Endothelial cell of umbilical vein (primary cell): Measurements from ENCODE around the gene TRMO. TPM values are rescaled to one million over a fixed set of nuclear protein-coding genes. Genes with fewer than 3 reads are reported as not detected.

Experiments used
- BruUV-seq: library from RNA; stranded (reverse); fragments of 400-500 nt; replicated peaks from 2 replicates; lab custom pipeline; 2021; lab: Mats Ljungman, UMichigan
- CTCF ChIA-PET: fragments of 300-600, 350-600 bp; sonication (Branson Sonifier 250); formaldehyde crosslinking; loops from one replicate; lab custom pipeline; 2021; ENCODE audit warnings: antibody characterized with exemption, inconsistent platforms; lab: Charles Lee
- POLR2A ChIA-PET: fragments of 300-600, 350-600 bp; sonication (Branson Sonifier 250); formaldehyde crosslinking; loops from one replicate; lab custom pipeline; 2021; ENCODE audit warnings: antibody characterized with exemption, inconsistent platforms; lab: Charles Lee
- DNase-seq: peaks from one replicate; pipeline ENCODE4 v3.0.0-alpha.2; 2011; ENCODE audit warnings: low read depth, low spot score
- FAIRE-seq: peaks from 2 replicates; lab custom pipeline; 2011; peaks lifted over from hg19 to GRCh38; lab: Jason Lieb, UNC
- H2AFZ ChIP-seq: 2 replicates; pipeline ENCODE4 v1.6.0; 2012; ENCODE audit warnings: low read depth, low read length, control low read depth, inconsistent platforms
- H3K27ac ChIP-seq: 2 replicates; pipeline ENCODE4 v1.5.1; 2011; ENCODE audit warnings: low read depth, mild to moderate bottlenecking, control low read depth, low read length, moderate library complexity; ENCODE audit not compliant: insufficient read depth
- H3K27me3 ChIP-seq, 2 experiments: 2 replicates each; pipeline versions ENCODE4 v1.6.0 to v1.6.1; 2011; ENCODE audit warnings: low read length in 2 of 2, mixed read lengths in 1 of 2; ENCODE audit not compliant: control insufficient read depth in 2 of 2, insufficient read depth in 2 of 2
- H3K36me3 ChIP-seq, 2 experiments: 2 replicates in 1 of 2; 3 replicates in 1 of 2; pipeline ENCODE4 v1.5.1; 2011; ENCODE audit warnings: low read length in 2 of 2, mild to moderate bottlenecking in 1 of 2, moderate library complexity in 1 of 2; ENCODE audit not compliant: control insufficient read depth in 2 of 2, insufficient read depth in 2 of 2; ENCODE audit errors: extremely low read depth in 1 of 2
- H3K4me1 ChIP-seq: 3 replicates; pipeline ENCODE4 v1.5.1; 2011; ENCODE audit warnings: mild to moderate bottlenecking, low read length; ENCODE audit not compliant: control insufficient read depth, insufficient read depth; ENCODE audit errors: extremely low read depth
- H3K4me2 ChIP-seq: 2 replicates; pipeline ENCODE4 v1.6.1; 2011; ENCODE audit warnings: low read length, control low read depth, mixed read lengths; ENCODE audit not compliant: insufficient read depth
- H3K4me3 ChIP-seq, 3 experiments: fragments of 200-600 bp in 1 of 3; sonication (generic), shearing (Covaris generic) in 1 of 3; replicated peaks in 1 of 3; 2 replicates each; pipeline ENCODE4 v1.5.1; 2011 to 2016; ENCODE audit warnings: control low read depth in 3 of 3, low read length in 3 of 3, mild to moderate bottlenecking in 2 of 3, inconsistent platforms in 1 of 3, low read depth in 1 of 3, moderate library complexity in 1 of 3; ENCODE audit not compliant: insufficient read depth in 1 of 3
- H3K79me2 ChIP-seq: 2 replicates; pipeline ENCODE4 v1.6.0; 2012; ENCODE audit warnings: low read length, inconsistent platforms; ENCODE audit not compliant: control insufficient read depth, insufficient read depth
- H3K9ac ChIP-seq: replicated peaks from 2 replicates; pipeline ENCODE3; 2011; ENCODE audit warnings: low read length, control low read depth; ENCODE audit not compliant: insufficient read depth; ENCODE audit errors: extremely low read depth
- H3K9me1 ChIP-seq: replicated peaks from 3 replicates; pipeline ENCODE4 v1.6.0; 2011; ENCODE audit warnings: mild to moderate bottlenecking, low read length; ENCODE audit not compliant: control insufficient read depth, insufficient read depth; ENCODE audit errors: extremely low read depth
- H3K9me3 ChIP-seq: replicated peaks from 2 replicates; pipeline ENCODE4 v1.5.1; 2012; ENCODE audit warnings: low read length, inconsistent platforms; ENCODE audit not compliant: control insufficient read depth, insufficient read depth
- H4K20me1 ChIP-seq: replicated peaks from 2 replicates; pipeline ENCODE3; 2011; ENCODE audit warnings: mild to moderate bottlenecking, low read length; ENCODE audit not compliant: control insufficient read depth, insufficient read depth; ENCODE audit errors: extremely low read depth
- EZH2 ChIP-seq: IDR thresholded peaks from 2 replicates; pipeline ENCODE4 v1.6.1; 2012; ENCODE audit warnings: borderline replicate concordance, low read depth, mild to moderate bottlenecking, moderate library complexity, low read length, inconsistent platforms; ENCODE audit not compliant: severe bottlenecking
- FOS ChIP-seq: IDR thresholded peaks from 2 replicates; pipeline ENCODE4 v1.6.1; 2011; ENCODE audit warnings: mild to moderate bottlenecking, low read length, moderate library complexity, borderline replicate concordance; ENCODE audit not compliant: insufficient read depth
- GATA2 ChIP-seq: IDR thresholded peaks from 2 replicates; pipeline ENCODE4 v1.7.0; 2011; ENCODE audit warnings: low read depth, mild to moderate bottlenecking, moderate library complexity, mixed read lengths, low read length; ENCODE audit not compliant: insufficient read length, insufficient read depth
- JUN ChIP-seq: IDR thresholded peaks from 2 replicates; pipeline ENCODE4 v1.6.1; 2011; ENCODE audit warnings: borderline replicate concordance, low read depth; ENCODE audit not compliant: insufficient read length, insufficient read depth
- MYC ChIP-seq: IDR thresholded peaks from one replicate; pipeline ENCODE4 v1.6.1; 2011; ENCODE audit warnings: mild to moderate bottlenecking, low read depth, low read length
- POLR2A ChIP-seq: IDR thresholded peaks from 2 replicates; pipeline ENCODE4 v1.6.1; 2012; ENCODE audit warnings: low read depth, mild to moderate bottlenecking, control low read depth, low read length
- POLR2AphosphoS5 ChIP-seq: IDR thresholded peaks from 2 replicates; pipeline ENCODE4 v1.6.1; 2012; ENCODE audit warnings: low read depth, mild to moderate bottlenecking, control low read depth, low read length, moderate library complexity; ENCODE audit not compliant: insufficient read depth
- dilution Hi-C: fragments of 300-500 bp; cut with MboI; formaldehyde crosslinking; loops from one replicate; pipeline ENCODE4 v1.15.0; 2019; ENCODE audit warnings: low sequenced_read_pairs; ENCODE audit not compliant: extremely low pct_ligation_motif_present
- intact Hi-C: fragments of 100-400 bp; cut with micrococcal nuclease; formaldehyde crosslinking; loops from one replicate; pipeline ENCODE4 v1.10.0; 2022
- polyA plus RNA-seq, 4 experiments: library from polyadenylated mRNA; depleted of rRNA in 3 of 4; stranded (reverse) in 3 of 4; unstranded in 1 of 4; fragments of >200 nt; gene quantifications; 2 replicates each; pipeline versions ENCODE4 v1.2.1 to v1.2.3, GENCODE V29; 2011 to 2012; ENCODE audit warnings: missing spikeins in 1 of 4
- total RNA-seq: library from RNA; stranded (reverse); gene quantifications from 2 replicates; pipeline ENCODE4 v1.2.3, GENCODE V29; 2021
- TF ChIP-seq, protein P1 (sequence below): IDR thresholded peaks from 2 replicates; pipeline ENCODE4 v1.6.1; 2011; ENCODE audit not compliant: insufficient read depth, insufficient read length
- TF ChIP-seq, protein P2 (sequence below), 2 donors: IDR thresholded peaks; 1 replicate in 1 of 2; 2 replicates in 1 of 2; pipeline ENCODE4 v1.5.1; 2011; ENCODE audit warnings: low read length in 2 of 2, mild to moderate bottlenecking in 2 of 2, moderate library complexity in 2 of 2, control low read depth in 1 of 2, inconsistent platforms in 1 of 2, low read depth in 1 of 2; ENCODE audit not compliant: insufficient read depth in 1 of 2; ENCODE audit errors: extremely low read depth in 1 of 2

The TRMO gene
- total and polyA plus RNA-seq, 2 donors (not counting 3 experiments of a cell fraction or from before 2014, with no cell fraction given), result 10.1 to 11.9 TPM

DNA sequence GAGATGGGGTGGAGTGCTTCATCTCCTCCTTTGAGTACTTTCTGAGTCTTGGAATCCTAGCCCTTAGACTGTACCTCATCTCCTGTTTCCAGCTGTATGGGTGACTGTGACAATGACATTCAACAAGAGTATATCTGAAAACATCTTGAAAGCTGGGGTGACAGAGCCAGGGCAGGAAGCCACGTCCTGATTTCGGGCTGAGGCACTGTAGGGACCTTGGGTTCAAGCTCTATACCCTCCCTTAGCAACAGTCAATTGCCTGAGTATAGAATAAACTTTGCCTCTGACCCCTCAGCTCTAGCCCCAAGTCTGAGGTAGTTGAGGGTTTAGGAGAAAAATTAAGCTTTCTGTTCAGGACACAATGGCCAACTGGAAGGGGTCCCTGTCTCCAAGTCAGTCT lies 63.0 kb downstream of the TRMO start:
- Histone ChIP-seq H3K4me1 (no peaks in the 10 kb centered on the region), H3K79me2 (no peaks in the 10 kb centered on the region), H2AFZ (no peak overlapping the region), H3K9me1 (no peaks in the 10 kb centered on the region), H3K9me3 (no peaks in the 10 kb centered on the region), H3K4me2 (no peak overlapping the region), H3K27me3 (peaks cover 71 to 86% of the 10 kb centered on the region in 2 experiments), H3K27ac (no peak overlapping the region), H3K9ac (no peak overlapping the region), H3K36me3 (no peaks in the 10 kb centered on the region), H4K20me1 (no peaks in the 10 kb centered on the region), H3K4me3 (no peak overlapping the region)
- intact Hi-C loops, result no loop called here
- DNase-seq, result no peak
- BruUV-seq, result no TSS peak
- dilution Hi-C loops, result no loop called here
- TF ChIP-seq EZH2, result peak; percentile 51
- TF ChIP-seq FOS, result no peak
- FAIRE-seq, result no peak
- CTCF ChIA-PET, result interaction anchor here (1.1 to 1.2 kb wide), 2 partner anchors 30 to 43 kb away, joined by 3 read pairs; no protein-coding TSS in a partner anchor
- POLR2A ChIA-PET, result no interaction called here

DNA sequence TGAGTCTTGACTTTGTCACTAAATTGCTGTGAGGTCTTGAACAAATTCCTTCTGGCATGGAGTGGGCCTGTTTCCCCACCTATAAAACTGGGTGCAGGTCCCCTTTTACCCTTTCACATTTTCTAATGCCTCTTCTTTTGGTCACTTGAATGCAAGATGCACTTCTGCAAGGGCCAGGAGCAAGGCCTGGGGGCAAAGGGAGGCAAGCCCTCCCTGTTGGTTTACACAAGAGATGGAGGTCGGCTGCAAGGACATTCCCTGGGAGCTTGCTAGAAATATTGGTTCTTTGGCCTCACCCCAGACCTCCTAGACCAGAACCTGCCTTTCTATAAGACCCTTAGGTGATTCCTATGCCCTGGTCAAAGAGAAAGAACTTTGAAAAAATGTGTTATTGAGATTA lies 63.5 kb downstream of the TRMO start:
- Histone ChIP-seq H3K4me3 (no peak overlapping the region), H2AFZ (no peak overlapping the region), H3K4me1 (no peaks in the 10 kb centered on the region), H3K9ac (no peak overlapping the region), H3K4me2 (no peak overlapping the region), H3K27ac (no peak overlapping the region), H4K20me1 (no peaks in the 10 kb centered on the region), H3K36me3 (no peaks in the 10 kb centered on the region), H3K9me3 (no peaks in the 10 kb centered on the region), H3K79me2 (no peaks in the 10 kb centered on the region), H3K9me1 (no peaks in the 10 kb centered on the region), H3K27me3 (peaks cover 71 to 89% of the 10 kb centered on the region in 2 experiments)
- intact Hi-C loops, result no loop called here
- dilution Hi-C loops, result no loop called here
- TF ChIP-seq, protein P1, sequence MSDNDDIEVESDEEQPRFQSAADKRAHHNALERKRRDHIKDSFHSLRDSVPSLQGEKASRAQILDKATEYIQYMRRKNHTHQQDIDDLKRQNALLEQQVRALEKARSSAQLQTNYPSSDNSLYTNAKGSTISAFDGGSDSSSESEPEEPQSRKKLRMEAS, result no peak
- TF ChIP-seq JUN (no peak), FOS (no peak), GATA2 (no peak), POLR2AphosphoS5 (no peak), MYC (no peak), EZH2 (no peak), POLR2A (no peak)
- TF ChIP-seq, protein P2, sequence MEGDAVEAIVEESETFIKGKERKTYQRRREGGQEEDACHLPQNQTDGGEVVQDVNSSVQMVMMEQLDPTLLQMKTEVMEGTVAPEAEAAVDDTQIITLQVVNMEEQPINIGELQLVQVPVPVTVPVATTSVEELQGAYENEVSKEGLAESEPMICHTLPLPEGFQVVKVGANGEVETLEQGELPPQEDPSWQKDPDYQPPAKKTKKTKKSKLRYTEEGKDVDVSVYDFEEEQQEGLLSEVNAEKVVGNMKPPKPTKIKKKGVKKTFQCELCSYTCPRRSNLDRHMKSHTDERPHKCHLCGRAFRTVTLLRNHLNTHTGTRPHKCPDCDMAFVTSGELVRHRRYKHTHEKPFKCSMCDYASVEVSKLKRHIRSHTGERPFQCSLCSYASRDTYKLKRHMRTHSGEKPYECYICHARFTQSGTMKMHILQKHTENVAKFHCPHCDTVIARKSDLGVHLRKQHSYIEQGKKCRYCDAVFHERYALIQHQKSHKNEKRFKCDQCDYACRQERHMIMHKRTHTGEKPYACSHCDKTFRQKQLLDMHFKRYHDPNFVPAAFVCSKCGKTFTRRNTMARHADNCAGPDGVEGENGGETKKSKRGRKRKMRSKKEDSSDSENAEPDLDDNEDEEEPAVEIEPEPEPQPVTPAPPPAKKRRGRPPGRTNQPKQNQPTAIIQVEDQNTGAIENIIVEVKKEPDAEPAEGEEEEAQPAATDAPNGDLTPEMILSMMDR (IDR thresholded peaks at IDR 0.05; ENCODE audit: extremely low read depth in 1 of 2, insufficient read depth in 1 of 2, low read depth in 1 of 2, low read length in 2 of 2), result no peak
- ChIA-PET POLR2A (no interaction called here), CTCF (interaction anchor here (1.2 to 1.3 kb wide), 2 partner anchors 43 kb away, joined by 3 read pairs; no protein-coding TSS in a partner anchor)
- FAIRE-seq (no peak), DNase-seq (no peak)
- no TSS peak for BruUV-seq
